IPS DF 6.9 (cell line): ENCODE measurements around the gene PGM1.

Experiments used
- DNase-seq: peaks from one replicate; pipeline ENCODE4 v3.0.0-alpha.2; 2013; ENCODE audit warnings: low read depth, low spot score
- H3K27ac ChIP-seq: one replicate; pipeline ENCODE4 v1.5.1; 2013; ENCODE audit warnings: low read length, control low read depth
- H3K27me3 ChIP-seq: 2 replicates; pipeline ENCODE4 v1.6.1; 2013; ENCODE audit warnings: mild to moderate bottlenecking, low read length; ENCODE audit not compliant: control insufficient read depth, insufficient read depth
- H3K36me3 ChIP-seq: 2 replicates; pipeline ENCODE4 v1.6.1; 2013; ENCODE audit warnings: low read length; ENCODE audit not compliant: control insufficient read depth, insufficient read depth
- H3K4me1 ChIP-seq: 2 replicates; pipeline ENCODE4 v1.6.1; 2013; ENCODE audit warnings: low read length; ENCODE audit not compliant: control insufficient read depth, insufficient read depth
- H3K4me3 ChIP-seq: 2 replicates; pipeline ENCODE4 v1.5.1; 2013; ENCODE audit warnings: mild to moderate bottlenecking, low read length
- H3K9me3 ChIP-seq: 2 replicates; pipeline ENCODE4 v1.6.1; 2013; ENCODE audit warnings: low read length, inconsistent platforms; ENCODE audit not compliant: control insufficient read depth, insufficient read depth
- WGBS: extraction: QIAGEN DNeasy Blood & Tissue Kit; methylation state at CpG from one replicate; pipeline ENCODE4 v1.1.7; 2013; ENCODE audit warnings: mixed read lengths, missing lambda C conversion rate; ENCODE audit not compliant: insufficient read length, insufficient coverage; 5-methylcytosine and 5-hydroxymethylcytosine counted together

The PGM1 gene

DNA sequence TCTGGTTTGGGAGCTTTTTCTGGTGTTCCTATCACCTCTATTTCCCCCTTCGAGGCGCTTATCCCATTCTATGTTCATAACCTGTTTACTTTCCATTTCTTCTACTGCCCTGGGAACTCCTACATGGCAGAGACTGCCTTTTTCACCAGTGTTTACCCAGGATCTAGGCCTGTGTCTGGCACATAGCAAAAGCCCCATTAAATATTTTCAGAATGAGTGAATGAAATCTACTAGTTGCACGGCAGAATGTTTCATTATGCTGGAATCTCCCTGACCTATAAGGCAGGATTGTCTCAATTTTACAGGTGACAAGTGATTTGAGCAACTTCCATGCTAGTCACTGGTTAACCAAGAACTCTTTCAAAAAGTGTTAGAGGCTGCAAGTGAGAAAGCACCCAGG lies 70.1 kb downstream of the PGM1 start:
- Histone ChIP-seq H3K27me3 (no peaks in the 10 kb centered on the region), H3K27ac (no peak overlapping the region), H3K36me3 (no peaks in the 10 kb centered on the region), H3K9me3 (no peaks in the 10 kb centered on the region), H3K4me1 (peaks cover 1% of the 10 kb centered on the region; the same call in 1 of the 2 replicates), H3K4me3 (no peak overlapping the region)
- no peak for DNase-seq
- WGBS = no CpG with 5 or more reads among the region's 3 CpGs

DNA sequence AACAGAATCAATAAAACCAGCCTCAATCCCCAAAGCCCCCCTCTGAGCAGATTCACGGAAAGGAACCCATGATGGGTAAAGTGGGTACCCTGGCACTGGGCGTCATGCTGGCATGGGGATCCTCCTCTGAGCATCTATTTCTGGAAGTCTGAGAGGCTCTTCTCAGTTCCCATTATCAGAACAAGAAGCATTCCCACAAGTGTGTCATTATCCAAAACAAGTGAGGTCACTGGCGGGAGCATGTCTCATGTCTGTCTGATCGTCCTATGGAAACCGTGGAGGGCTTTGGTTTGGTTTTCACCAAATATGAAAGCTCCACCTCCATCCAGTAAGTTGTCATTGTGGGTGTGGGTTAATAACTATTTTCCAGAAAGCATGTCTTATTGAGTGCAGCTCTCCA lies 70.7 kb downstream of the PGM1 start:
- Histone ChIP-seq H3K9me3 (no peaks in the 10 kb centered on the region), H3K27ac (no peak overlapping the region), H3K27me3 (no peaks in the 10 kb centered on the region), H3K4me3 (no peak overlapping the region), H3K4me1 (peaks cover 1% of the 10 kb centered on the region; the same call in 1 of the 2 replicates), H3K36me3 (no peaks in the 10 kb centered on the region)
- DNase-seq = no peak
- no CpG with 5 or more reads among the region's 5 CpGs for WGBS

GRCh38 chr1:63664742-63665141 lies 71.5 kb downstream of the PGM1 start:
- Histone ChIP-seq H3K27me3 (no peaks in the 10 kb centered on the region), H3K9me3 (no peaks in the 10 kb centered on the region), H3K4me3 (no peak overlapping the region), H3K36me3 (no peaks in the 10 kb centered on the region), H3K27ac (no peak overlapping the region), H3K4me1 (peaks cover 1% of the 10 kb centered on the region; the same call in 1 of the 2 replicates)
- WGBS = no CpG with 5 or more reads among the region's 2 CpGs
- DNase-seq = no peak

GRCh38 chr1:63665410-63665809 lies 72.2 kb downstream of the PGM1 start:
- H3K4me1 ChIP-seq = peaks cover 1% of the 10 kb centered on the region; the same call in 1 of the 2 replicates
- no peaks in the 10 kb centered on the region for H3K27me3 ChIP-seq
- no peaks in the 10 kb centered on the region for H3K9me3 ChIP-seq
- no peak overlapping the region for H3K27ac ChIP-seq
- no peak overlapping the region for H3K4me3 ChIP-seq
- H3K36me3 ChIP-seq = no peaks in the 10 kb centered on the region
- no CpG with 5 or more reads among the region's 3 CpGs for WGBS
- no peak for DNase-seq

GRCh38 chr1:63665824-63666223 lies 72.6 kb downstream of the PGM1 start:
- H3K27me3 ChIP-seq = no peaks in the 10 kb centered on the region
- peaks cover 1% of the 10 kb centered on the region; the same call in 1 of the 2 replicates for H3K4me1 ChIP-seq
- H3K4me3 ChIP-seq = no peak overlapping the region
- no peaks in the 10 kb centered on the region for H3K9me3 ChIP-seq
- WGBS = no CpG with 5 or more reads among the region's 3 CpGs
- no peak overlapping the region for H3K27ac ChIP-seq
- DNase-seq = no peak
- no peaks in the 10 kb centered on the region for H3K36me3 ChIP-seq

- no peak for DNase-seq
- WGBS = no CpG with 5 or more reads among the region's 2 CpGs
- Histone ChIP-seq H3K4me1 (no peaks in the 10 kb centered on the region), H3K27ac (no peak overlapping the region), H3K9me3 (no peaks in the 10 kb centered on the region), H3K36me3 (no peaks in the 10 kb centered on the region), H3K27me3 (no peaks in the 10 kb centered on the region), H3K4me3 (no peak overlapping the region)
Measured at GRCh38 chr1:63668298-63668697, 75.1 kb downstream of the PGM1 start.

GRCh38 chr1:63669151-63669961 lies 76.1 kb downstream of the PGM1 start:
- no peak overlapping the region for H3K27ac ChIP-seq
- H3K4me1 ChIP-seq = no peaks in the 10 kb centered on the region
- no peak overlapping the region for H3K4me3 ChIP-seq
- WGBS = no CpG with 5 or more reads among the region's 15 CpGs
- no peaks in the 10 kb centered on the region for H3K27me3 ChIP-seq
- DNase-seq = no peak
- no peaks in the 10 kb centered on the region for H3K36me3 ChIP-seq
- no peaks in the 10 kb centered on the region for H3K9me3 ChIP-seq

GRCh38 chr1:63670164-63670563 lies 77.0 kb downstream of the PGM1 start:
- H3K27ac ChIP-seq = no peak overlapping the region
- no peak for DNase-seq

DNA sequence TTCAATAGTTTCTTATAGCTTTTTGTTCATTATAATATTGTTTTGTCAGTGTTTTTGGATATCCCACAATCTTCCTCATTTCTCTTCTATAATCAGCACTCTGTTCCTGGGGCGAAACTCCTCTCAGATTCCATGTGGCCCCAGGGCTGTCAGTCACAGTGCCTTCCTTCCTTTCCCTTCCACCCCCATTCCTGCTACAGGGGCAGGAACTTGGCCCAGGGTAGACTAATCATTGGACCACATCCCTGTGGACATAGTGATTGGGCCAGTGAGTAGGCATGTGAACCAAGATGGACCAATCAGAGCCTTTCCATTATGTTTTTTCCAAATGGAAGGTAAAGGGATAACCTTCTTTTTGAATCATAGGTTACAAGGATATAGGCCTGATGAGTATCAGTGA lies 78.3 kb downstream of the PGM1 start:
- no peak for DNase-seq
- no peaks in the 10 kb centered on the region for H3K36me3 ChIP-seq
- H3K9me3 ChIP-seq = no peaks in the 10 kb centered on the region
- WGBS = no CpG with 5 or more reads among the region's 1 CpG
- no peaks in the 10 kb centered on the region for H3K4me1 ChIP-seq
- H3K4me3 ChIP-seq = no peak overlapping the region
- no peaks in the 10 kb centered on the region for H3K27me3 ChIP-seq
- no peak overlapping the region for H3K27ac ChIP-seq

More at GRCh38 chr1:63670164-63670563, 77.0 kb downstream of the PGM1 start:
- Histone ChIP-seq H3K9me3 (no peaks in the 10 kb centered on the region), H3K4me1 (no peaks in the 10 kb centered on the region), H3K4me3 (no peak overlapping the region), H3K27me3 (no peaks in the 10 kb centered on the region), H3K36me3 (no peaks in the 10 kb centered on the region)
- no CpG with 5 or more reads among the region's 5 CpGs for WGBS

DNA sequence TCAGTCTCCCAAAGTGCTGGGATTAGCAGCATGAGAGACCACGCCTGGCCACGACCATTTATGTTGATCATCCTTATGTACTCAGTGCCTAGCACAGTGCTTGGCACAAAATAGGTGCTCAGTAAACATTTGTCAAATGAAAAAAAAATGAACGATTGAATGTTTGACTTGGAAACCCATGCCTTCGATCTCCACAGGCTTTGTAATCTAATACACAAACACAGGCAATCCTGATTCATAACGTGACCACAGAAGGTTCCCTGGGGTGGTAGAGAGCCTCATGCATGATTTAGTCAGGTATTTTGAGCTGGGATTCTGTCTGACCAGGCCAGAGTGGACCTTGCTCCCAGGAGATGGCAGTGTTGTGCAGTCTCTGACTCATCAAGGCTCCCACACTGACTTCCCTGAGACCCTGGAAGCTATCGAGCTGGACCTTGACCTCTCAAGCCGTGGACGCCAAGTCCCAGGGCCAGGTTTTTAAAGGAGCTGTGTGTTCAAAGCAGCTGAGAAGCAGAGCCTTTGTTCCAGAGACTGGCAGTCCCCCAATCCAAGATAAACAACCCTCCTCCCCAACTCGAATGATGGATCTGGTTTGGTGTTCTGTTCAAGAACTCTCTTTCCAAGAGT lies 81.1 kb downstream of the PGM1 start:
- WGBS = no CpG with 5 or more reads among the region's 9 CpGs
- Histone ChIP-seq H3K9me3 (no peaks in the 10 kb centered on the region), H3K27me3 (no peaks in the 10 kb centered on the region), H3K4me3 (no peak overlapping the region), H3K4me1 (no peaks in the 10 kb centered on the region), H3K27ac (no peak overlapping the region), H3K36me3 (no peaks in the 10 kb centered on the region)
- DNase-seq = peak; percentile 92
